HepG2 (cell line): ENCODE data around the gene VARS1. TPM values are rescaled to one million over a fixed set of nuclear protein-coding genes. Genes with fewer than 3 reads are reported as not detected.

Experiments used
- ATAD3A ChIP-seq: sonication (generic); formaldehyde crosslinking; IDR thresholded peaks from 2 replicates; pipeline ENCODE4 v1.4.0; 2020; ENCODE audit warnings: missing genetic modification reagents
- IKZF5 ChIP-seq: IDR thresholded peaks from 2 replicates; pipeline ENCODE4 v1.6.1; 2018; ENCODE audit warnings: missing genetic modification reagents, mild to moderate bottlenecking, missing compliant biosample characterization
- NFE2 ChIP-seq: sonication (generic); formaldehyde crosslinking; IDR thresholded peaks from 2 replicates; pipeline ENCODE4 v1.4.0; 2020; ENCODE audit warnings: missing genetic modification reagents
- PHF21A ChIP-seq: sonication (generic); formaldehyde crosslinking; IDR thresholded peaks from 2 replicates; pipeline ENCODE4 v1.5.0; 2020; ENCODE audit warnings: mild to moderate bottlenecking, missing genetic modification reagents
- RBM39 ChIP-seq: fragments of 200-400 bp; formaldehyde crosslinking; IDR thresholded peaks from one replicate; pipeline ENCODE4 v1.6.1; 2018; ENCODE audit warnings: antibody characterized with exemption, mild to moderate bottlenecking, low read depth, low read length; ENCODE audit not compliant: poor library complexity, severe bottlenecking
- TBX3 ChIP-seq: fragments of 450-650 bp; IDR thresholded peaks from 2 replicates; pipeline ENCODE4 v1.6.1; 2017; ENCODE audit warnings: antibody characterized with exemption, mild to moderate bottlenecking, inconsistent platforms, borderline replicate concordance
- ZFP1 ChIP-seq: IDR thresholded peaks from 2 replicates; pipeline ENCODE4 v1.6.1; 2016
- ZFP82 ChIP-seq: sonication (generic); formaldehyde crosslinking; IDR thresholded peaks from 2 replicates; pipeline ENCODE4 v1.5.1; 2020; ENCODE audit warnings: mild to moderate bottlenecking, missing genetic modification reagents, borderline replicate concordance
- ZNF501 ChIP-seq: sonication (generic); formaldehyde crosslinking; IDR thresholded peaks from 2 replicates; pipeline ENCODE4 v1.5.1; 2020; ENCODE audit warnings: mild to moderate bottlenecking, moderate library complexity, missing genetic modification reagents
- ZNF503 ChIP-seq: sonication (generic); formaldehyde crosslinking; IDR thresholded peaks from 2 replicates; pipeline ENCODE4 v1.4.0; 2020; ENCODE audit warnings: missing genetic modification reagents
- ZNF549 ChIP-seq: sonication (generic); formaldehyde crosslinking; IDR thresholded peaks from 2 replicates; pipeline ENCODE4 v1.5.0; 2020; ENCODE audit warnings: missing genetic modification reagents
- ZNF569 ChIP-seq: sonication (generic); formaldehyde crosslinking; IDR thresholded peaks from 2 replicates; pipeline ENCODE4 v1.5.0; 2020; ENCODE audit warnings: mild to moderate bottlenecking, missing genetic modification reagents, moderate library complexity, borderline replicate concordance
- ZNF660 ChIP-seq: sonication (generic); formaldehyde crosslinking; IDR thresholded peaks from 2 replicates; pipeline ENCODE4 v1.5.1; 2020; ENCODE audit warnings: mild to moderate bottlenecking, low read depth, missing genetic modification reagents, borderline replicate concordance
- polyA plus RNA-seq, 8 experiments: library from polyadenylated mRNA; depleted of rRNA in 3 of 8; stranded (reverse) in 7 of 8; unstranded in 1 of 8; fragments of >200 nt; fragmentation: Illumina TruSeq in 4 of 8; extraction: Trizol in 4 of 8; gene quantifications; 2 replicates each; pipeline versions ENCODE4 v1.2.1 to v1.2.3, GENCODE V29; 2011 to 2016; ENCODE audit warnings: low read depth in 4 of 8, missing spikeins in 1 of 8, mixed read lengths in 1 of 8; ENCODE audit not compliant: insufficient read depth in 1 of 8
- total RNA-seq, 5 experiments: library from RNA; depleted of rRNA; stranded (reverse); fragments of >200 nt; fragmentation: Illumina TruSeq; extraction: Trizol; gene quantifications; 2 replicates each; pipeline ENCODE4 v1.2.3, GENCODE V29; 2016; ENCODE audit warnings: low read depth in 1 of 5
- TF ChIP-seq, protein P1 (sequence below): sonication (generic); formaldehyde crosslinking; IDR thresholded peaks from 2 replicates; pipeline ENCODE4 v1.8.1; 2023; ENCODE audit warnings: mild to moderate bottlenecking, moderate library complexity, missing genetic modification reagents
- TF ChIP-seq, protein P2 (sequence below): sonication (generic); formaldehyde crosslinking; IDR thresholded peaks from 2 replicates; pipeline ENCODE4 v1.4.0; 2020; ENCODE audit warnings: missing genetic modification reagents; ENCODE audit errors: not compliant biosample characterization
- TF ChIP-seq, protein P3 (sequence below): sonication (generic); formaldehyde crosslinking; IDR thresholded peaks from 2 replicates; pipeline ENCODE4 v1.4.0; 2020; ENCODE audit warnings: missing genetic modification reagents

The VARS1 gene
- total and polyA plus RNA-seq, 2 of the 13 experiments (the other 11 are each of a cell fraction or from before 2014, with no cell fraction given): 14.7 to 56.1 TPM

DNA sequence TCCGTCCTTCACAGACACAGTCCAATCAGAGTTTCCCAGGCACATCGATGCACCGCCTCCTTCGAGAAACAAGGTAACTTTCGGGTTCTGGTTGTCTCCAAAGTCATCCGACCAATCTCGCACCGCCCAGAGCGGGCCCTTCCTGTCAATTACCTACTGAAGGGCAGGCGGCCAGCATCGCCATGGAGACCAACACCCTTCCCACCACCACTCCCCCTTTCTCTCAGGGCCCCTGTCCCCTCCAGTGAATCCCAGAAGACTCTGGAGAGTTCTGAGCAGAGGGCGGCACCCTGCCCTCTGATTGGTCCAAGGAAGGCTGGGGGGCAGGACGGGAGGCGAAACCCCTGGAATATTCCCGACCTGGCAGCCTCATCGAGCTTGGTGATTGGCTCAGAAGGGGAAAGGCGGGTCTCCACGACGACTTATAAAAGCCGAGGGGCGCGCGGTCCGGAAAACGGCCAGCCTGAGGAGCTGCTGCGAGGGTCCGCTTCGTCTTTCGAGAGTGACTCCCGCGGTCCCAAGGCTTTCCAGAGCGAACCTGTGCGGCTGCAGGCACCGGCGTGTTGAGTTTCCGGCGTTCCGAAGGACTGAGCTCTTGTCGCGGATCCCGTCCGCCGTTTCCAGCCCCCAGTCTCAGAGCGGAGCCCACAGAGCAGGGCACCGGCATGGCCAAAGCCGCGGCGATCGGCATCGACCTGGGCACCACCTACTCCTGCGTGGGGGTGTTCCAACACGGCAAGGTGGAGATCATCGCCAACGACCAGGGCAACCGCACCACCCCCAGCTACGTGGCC, 31.9 kb upstream of the VARS1 start, which contains the start of gene HSPA1B (continued):
- 0 out of 2 replicates have a peak, but pooled peaks have one; percentile 61 for TF ChIP-seq IKZF5 (CRISPR knock-in tag)
- no peak for TF ChIP-seq ZNF569 (CRISPR knock-in tag)
- TF ChIP-seq ZFP82: no peak; the same call in 1 of the 2 replicates
- peak; percentile 74 for TF ChIP-seq ZNF501
- no peak for TF ChIP-seq ZNF503
- TF ChIP-seq NFE2 (CRISPR knock-in tag): no peak
- TF ChIP-seq ZFP1 (CRISPR knock-in tag): no peak
- TF ChIP-seq, protein P1, sequence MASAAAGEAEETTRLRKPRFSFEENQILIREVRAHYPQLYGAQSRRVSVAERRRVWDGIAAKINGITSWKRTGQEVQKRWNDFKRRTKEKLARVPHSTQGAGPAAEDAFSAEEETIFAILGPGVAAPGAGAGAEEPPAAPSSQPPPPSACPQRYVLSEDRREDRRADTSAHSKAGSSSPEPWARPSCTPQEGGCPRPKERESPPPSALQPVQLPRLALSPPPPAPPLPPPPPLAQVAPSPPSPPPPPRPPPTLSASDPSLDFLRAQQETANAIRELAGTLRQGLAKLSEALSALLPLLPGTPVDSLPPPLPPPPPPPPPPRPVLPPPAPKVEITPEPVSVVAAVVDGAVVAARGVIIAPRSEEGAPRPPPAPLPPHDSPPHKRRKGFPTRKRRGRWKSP (CRISPR knock-in tag): peak; percentile 92
- TF ChIP-seq, protein P2, sequence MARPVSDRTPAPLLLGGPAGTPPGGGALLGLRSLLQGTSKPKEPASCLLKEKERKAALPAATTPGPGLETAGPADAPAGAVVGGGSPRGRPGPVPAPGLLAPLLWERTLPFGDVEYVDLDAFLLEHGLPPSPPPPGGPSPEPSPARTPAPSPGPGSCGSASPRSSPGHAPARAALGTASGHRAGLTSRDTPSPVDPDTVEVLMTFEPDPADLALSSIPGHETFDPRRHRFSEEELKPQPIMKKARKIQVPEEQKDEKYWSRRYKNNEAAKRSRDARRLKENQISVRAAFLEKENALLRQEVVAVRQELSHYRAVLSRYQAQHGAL (CRISPR knock-in tag): peak; percentile 82
- TF ChIP-seq ZNF549 (CRISPR knock-in tag): no peak
- TF ChIP-seq, protein P3, sequence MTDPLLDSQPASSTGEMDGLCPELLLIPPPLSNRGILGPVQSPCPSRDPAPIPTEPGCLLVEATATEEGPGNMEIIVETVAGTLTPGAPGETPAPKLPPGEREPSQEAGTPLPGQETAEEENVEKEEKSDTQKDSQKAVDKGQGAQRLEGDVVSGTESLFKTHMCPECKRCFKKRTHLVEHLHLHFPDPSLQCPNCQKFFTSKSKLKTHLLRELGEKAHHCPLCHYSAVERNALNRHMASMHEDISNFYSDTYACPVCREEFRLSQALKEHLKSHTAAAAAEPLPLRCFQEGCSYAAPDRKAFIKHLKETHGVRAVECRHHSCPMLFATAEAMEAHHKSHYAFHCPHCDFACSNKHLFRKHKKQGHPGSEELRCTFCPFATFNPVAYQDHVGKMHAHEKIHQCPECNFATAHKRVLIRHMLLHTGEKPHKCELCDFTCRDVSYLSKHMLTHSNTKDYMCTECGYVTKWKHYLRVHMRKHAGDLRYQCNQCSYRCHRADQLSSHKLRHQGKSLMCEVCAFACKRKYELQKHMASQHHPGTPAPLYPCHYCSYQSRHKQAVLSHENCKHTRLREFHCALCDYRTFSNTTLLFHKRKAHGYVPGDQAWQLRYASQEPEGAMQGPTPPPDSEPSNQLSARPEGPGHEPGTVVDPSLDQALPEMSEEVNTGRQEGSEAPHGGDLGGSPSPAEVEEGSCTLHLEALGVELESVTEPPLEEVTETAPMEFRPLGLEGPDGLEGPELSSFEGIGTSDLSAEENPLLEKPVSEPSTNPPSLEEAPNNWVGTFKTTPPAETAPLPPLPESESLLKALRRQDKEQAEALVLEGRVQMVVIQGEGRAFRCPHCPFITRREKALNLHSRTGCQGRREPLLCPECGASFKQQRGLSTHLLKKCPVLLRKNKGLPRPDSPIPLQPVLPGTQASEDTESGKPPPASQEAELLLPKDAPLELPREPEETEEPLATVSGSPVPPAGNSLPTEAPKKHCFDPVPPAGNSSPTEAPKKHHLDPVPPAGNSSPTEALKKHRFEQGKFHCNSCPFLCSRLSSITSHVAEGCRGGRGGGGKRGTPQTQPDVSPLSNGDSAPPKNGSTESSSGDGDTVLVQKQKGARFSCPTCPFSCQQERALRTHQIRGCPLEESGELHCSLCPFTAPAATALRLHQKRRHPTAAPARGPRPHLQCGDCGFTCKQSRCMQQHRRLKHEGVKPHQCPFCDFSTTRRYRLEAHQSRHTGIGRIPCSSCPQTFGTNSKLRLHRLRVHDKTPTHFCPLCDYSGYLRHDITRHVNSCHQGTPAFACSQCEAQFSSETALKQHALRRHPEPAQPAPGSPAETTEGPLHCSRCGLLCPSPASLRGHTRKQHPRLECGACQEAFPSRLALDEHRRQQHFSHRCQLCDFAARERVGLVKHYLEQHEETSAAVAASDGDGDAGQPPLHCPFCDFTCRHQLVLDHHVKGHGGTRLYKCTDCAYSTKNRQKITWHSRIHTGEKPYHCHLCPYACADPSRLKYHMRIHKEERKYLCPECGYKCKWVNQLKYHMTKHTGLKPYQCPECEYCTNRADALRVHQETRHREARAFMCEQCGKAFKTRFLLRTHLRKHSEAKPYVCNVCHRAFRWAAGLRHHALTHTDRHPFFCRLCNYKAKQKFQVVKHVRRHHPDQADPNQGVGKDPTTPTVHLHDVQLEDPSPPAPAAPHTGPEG: peak; percentile 56; the same call in 1 of the 2 replicates
- TF ChIP-seq ZNF660 (CRISPR knock-in tag): no peak
- peak; percentile 69; the same call in 1 of the 2 replicates for TF ChIP-seq ATAD3A (CRISPR knock-in tag)
- TF ChIP-seq PHF21A (CRISPR knock-in tag): peak; percentile 97
- 0 out of 2 replicates have a peak, but pooled peaks have one; percentile 5 for TF ChIP-seq TBX3
- TF ChIP-seq RBM39: peak; percentile 99
